RWPE2 (cell line): ENCODE data around the gene TAOK3.

Experiments
- ATAC-seq: fragments of 200-7000 bp; cut with Tn5 transposase; 3 replicates; pipeline ENCODE4 v1.9.1; 2021; ENCODE audit warnings: low read depth
- DNase-seq: peaks from one replicate; pipeline ENCODE4 v3.0.0-alpha.2; 2020; ENCODE audit warnings: low spot score
- H3K27ac ChIP-seq: fragments of 450-650 bp; 2 replicates; pipeline ENCODE4 v1.5.1; 2017; ENCODE audit warnings: mild to moderate bottlenecking; ENCODE audit not compliant: poor library complexity, severe bottlenecking
- H3K27me3 ChIP-seq: fragments of 250-450 bp; sonication (Bioruptor Pico); 2 replicates; pipeline ENCODE4 v1.5.1; 2021; ENCODE audit warnings: mild to moderate bottlenecking, moderate library complexity; ENCODE audit not compliant: insufficient read depth, poor library complexity, severe bottlenecking
- H3K36me3 ChIP-seq: fragments of 250-450 bp; sonication (Bioruptor Pico); 2 replicates; pipeline ENCODE4 v1.5.1; 2020; ENCODE audit warnings: low read depth, mild to moderate bottlenecking, moderate library complexity
- H3K4me1 ChIP-seq: fragments of 250-450 bp; sonication (Bioruptor Pico); 2 replicates; pipeline ENCODE4 v1.5.1; 2021; ENCODE audit warnings: mild to moderate bottlenecking, moderate library complexity; ENCODE audit not compliant: insufficient read depth, poor library complexity, severe bottlenecking
- H3K4me3 ChIP-seq: fragments of 250-450 bp; sonication (Bioruptor Pico); 2 replicates; pipeline ENCODE4 v1.5.1; 2021; ENCODE audit warnings: mild to moderate bottlenecking, moderate library complexity; ENCODE audit not compliant: severe bottlenecking
- H3K9me3 ChIP-seq: fragments of 250-450 bp; sonication (Bioruptor Pico); 2 replicates; pipeline ENCODE4 v1.5.1; 2021; ENCODE audit warnings: mild to moderate bottlenecking, moderate library complexity; ENCODE audit not compliant: severe bottlenecking
- TF ChIP-seq, protein P1 (sequence below): fragments of 450-650 bp; IDR thresholded peaks from one replicate; pipeline ENCODE4 v1.5.1; 2017; ENCODE audit warnings: mild to moderate bottlenecking, moderate library complexity; ENCODE audit not compliant: poor library complexity, severe bottlenecking

TAOK3 gene

DNA sequence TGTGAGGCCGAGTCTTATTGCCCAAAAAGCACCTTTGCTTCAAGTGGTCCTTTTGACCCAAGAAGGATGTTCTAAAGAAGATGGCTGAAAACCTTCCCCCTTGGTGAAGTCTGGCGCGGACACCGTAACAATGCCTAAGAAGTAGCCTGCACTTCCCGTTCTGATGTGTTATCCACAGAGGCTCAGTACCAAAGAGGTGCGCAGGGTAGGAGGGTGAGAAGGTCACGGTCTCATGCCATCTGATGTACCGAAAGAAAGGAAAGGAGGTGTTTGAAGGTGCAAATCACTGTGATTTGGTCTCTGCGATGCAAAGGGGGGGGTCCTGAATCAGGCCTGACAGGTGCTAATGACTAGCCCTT is 226.9 kb downstream of the TAOK3 start:
- H3K9me3 ChIP-seq = no peaks in the 10 kb centered on the region
- H3K27me3 ChIP-seq = no peaks in the 10 kb centered on the region
- TF ChIP-seq, protein P1, sequence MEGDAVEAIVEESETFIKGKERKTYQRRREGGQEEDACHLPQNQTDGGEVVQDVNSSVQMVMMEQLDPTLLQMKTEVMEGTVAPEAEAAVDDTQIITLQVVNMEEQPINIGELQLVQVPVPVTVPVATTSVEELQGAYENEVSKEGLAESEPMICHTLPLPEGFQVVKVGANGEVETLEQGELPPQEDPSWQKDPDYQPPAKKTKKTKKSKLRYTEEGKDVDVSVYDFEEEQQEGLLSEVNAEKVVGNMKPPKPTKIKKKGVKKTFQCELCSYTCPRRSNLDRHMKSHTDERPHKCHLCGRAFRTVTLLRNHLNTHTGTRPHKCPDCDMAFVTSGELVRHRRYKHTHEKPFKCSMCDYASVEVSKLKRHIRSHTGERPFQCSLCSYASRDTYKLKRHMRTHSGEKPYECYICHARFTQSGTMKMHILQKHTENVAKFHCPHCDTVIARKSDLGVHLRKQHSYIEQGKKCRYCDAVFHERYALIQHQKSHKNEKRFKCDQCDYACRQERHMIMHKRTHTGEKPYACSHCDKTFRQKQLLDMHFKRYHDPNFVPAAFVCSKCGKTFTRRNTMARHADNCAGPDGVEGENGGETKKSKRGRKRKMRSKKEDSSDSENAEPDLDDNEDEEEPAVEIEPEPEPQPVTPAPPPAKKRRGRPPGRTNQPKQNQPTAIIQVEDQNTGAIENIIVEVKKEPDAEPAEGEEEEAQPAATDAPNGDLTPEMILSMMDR = no peak
- peaks cover 50% of the 10 kb centered on the region for H3K36me3 ChIP-seq
- no peak for ATAC-seq
- no peak for DNase-seq
- H3K4me3 ChIP-seq = no peak overlapping the region
- no peak overlapping the region for H3K27ac ChIP-seq
- H3K4me1 ChIP-seq = no peaks in the 10 kb centered on the region

DNA sequence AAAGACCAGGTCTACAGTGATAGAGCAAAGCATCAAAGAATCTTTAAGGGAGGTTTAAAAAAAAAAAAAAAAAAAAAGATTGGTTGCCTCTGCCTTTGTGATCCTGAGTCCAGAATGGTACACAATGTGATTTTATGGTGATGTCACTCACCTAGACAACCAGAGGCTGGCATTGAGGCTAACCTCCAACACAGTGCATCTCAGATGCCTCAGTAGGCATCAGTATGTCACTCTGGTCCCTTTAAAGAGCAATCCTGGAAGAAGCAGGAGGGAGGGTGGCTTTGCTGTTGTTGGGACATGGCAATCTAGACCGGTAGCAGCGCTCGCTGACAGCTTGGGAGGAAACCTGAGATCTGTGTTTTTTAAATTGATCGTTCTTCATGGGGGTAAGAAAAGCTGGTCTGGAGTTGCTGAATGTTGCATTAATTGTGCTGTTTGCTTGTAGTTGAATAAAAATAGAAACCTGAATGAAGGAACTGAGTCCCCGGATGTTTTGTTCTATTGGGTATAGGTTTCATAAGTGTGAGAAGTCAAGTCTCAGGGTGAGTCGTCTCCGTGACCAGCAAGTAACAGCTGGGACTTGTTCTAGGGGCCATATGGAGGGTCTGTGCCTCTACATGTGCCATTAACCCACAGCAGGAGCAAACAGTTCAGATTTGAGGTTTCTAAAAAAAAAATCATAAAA is 227.5 kb downstream of the TAOK3 start:
- DNase-seq = no peak

DNA sequence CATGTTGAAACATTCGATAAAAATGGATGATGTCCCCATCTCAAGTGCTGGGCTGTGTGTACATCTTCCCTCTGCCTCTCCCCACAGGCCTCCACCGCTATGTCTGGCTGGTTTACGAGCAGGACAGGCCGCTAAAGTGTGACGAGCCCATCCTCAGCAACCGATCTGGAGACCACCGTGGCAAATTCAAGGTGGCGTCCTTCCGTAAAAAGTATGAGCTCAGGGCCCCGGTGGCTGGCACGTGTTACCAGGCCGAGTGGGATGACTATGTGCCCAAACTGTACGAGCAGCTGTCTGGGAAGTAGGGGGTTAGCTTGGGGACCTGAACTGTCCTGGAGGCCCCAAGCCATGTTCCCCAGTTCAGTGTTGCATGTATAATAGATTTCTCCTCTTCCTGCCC is 228.2 kb downstream of the TAOK3 start:
- Histone ChIP-seq H3K27me3 (no peaks in the 10 kb centered on the region), H3K36me3 (peaks cover 52% of the 10 kb centered on the region), H3K4me1 (no peaks in the 10 kb centered on the region), H3K27ac (no peak overlapping the region), H3K4me3 (no peak overlapping the region), H3K9me3 (no peaks in the 10 kb centered on the region)
- DNase-seq (no peak), ATAC-seq (no peak)
- TF ChIP-seq, protein P1 = no peak

More for the DNA sequence above, 227.5 kb downstream of the TAOK3 start:
- H3K4me3 ChIP-seq = no peak overlapping the region
- H3K4me1 ChIP-seq = no peaks in the 10 kb centered on the region
- no peaks in the 10 kb centered on the region for H3K27me3 ChIP-seq
- ATAC-seq = no peak
- H3K27ac ChIP-seq = no peak overlapping the region
- H3K9me3 ChIP-seq = no peaks in the 10 kb centered on the region
- peaks cover 51% of the 10 kb centered on the region for H3K36me3 ChIP-seq
- TF ChIP-seq, protein P1 = no peak

DNA sequence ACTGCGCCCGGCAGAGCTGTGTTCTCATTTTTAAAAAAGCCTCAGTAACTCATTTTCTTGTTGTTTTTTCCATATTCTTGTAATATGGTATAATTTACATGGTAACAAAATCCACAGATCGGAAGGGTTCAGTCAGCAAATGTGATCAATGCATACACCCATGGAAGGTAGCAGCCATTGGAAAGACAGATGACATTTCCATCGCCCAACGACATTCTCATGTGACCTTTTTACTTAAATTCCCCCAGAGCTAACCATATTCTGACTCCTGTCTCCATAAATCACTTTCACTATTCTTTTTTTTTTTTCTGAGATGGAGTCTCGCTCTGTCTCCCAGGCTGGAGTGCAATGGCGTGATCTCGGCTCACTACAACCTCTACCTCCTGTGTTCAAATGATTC is 231.9 kb downstream of the TAOK3 start:
- no peak overlapping the region for H3K27ac ChIP-seq
- no peak for DNase-seq
- no peaks in the 10 kb centered on the region for H3K27me3 ChIP-seq
- no peaks in the 10 kb centered on the region for H3K4me1 ChIP-seq
- no peaks in the 10 kb centered on the region for H3K9me3 ChIP-seq
- no peak overlapping the region for H3K4me3 ChIP-seq
- H3K36me3 ChIP-seq = peaks cover 69% of the 10 kb centered on the region
- TF ChIP-seq, protein P1 = no peak
- ATAC-seq = no peak

DNA sequence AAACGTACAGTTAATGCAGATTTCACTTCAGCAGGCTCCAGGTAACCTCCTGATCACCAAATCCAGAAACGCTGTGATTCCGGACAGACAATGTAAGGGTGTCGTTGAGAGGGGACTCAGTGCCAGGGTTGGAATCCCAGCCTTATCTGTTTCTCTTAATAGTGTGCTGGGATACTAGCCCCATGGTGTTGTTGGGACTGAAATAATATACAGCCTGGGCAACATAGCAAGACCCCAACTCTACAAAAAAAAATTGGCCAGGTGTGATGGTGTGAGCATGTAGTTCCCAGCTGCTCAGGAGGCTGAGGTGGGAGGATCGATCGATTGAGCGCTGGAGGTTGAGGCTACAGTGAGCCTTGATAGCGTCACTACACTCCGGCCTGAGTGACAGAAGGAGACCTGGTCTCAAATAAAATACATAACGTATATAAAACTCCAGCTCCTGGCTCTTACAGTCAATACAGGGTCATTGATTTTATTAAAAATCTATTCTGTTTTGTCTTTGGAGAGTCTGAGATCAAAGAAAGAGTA is 235.5 kb downstream of the TAOK3 start:
- Histone ChIP-seq H3K4me1 (no peaks in the 10 kb centered on the region), H3K36me3 (peaks cover 46% of the 10 kb centered on the region), H3K27me3 (no peaks in the 10 kb centered on the region), H3K9me3 (no peaks in the 10 kb centered on the region), H3K4me3 (peak overlapping the region; percentile 66), H3K27ac (no peak overlapping the region)
- TF ChIP-seq, protein P1 = no peak
- no peak for ATAC-seq
- no peak for DNase-seq
